H1 (cell line): ENCODE data around the gene MOB2. TPM values are rescaled to one million over a fixed set of nuclear protein-coding genes. Genes with fewer than 3 reads are reported as not detected.

Experiments used
- CTCF ChIA-PET: fragments of 300-600 bp; sonication (Branson Sonifier 250); formaldehyde crosslinking; loops from one replicate; lab custom pipeline; 2021; ENCODE audit not compliant: partially characterized antibody; lab: Charles Lee
- POLR2A ChIA-PET: fragments of 300-600 bp; sonication (Branson Sonifier 250); formaldehyde crosslinking; loops from one replicate; lab custom pipeline; 2021; ENCODE audit warnings: inconsistent platforms; ENCODE audit not compliant: partially characterized antibody; lab: Charles Lee
- DNase-seq, 2 experiments: peaks; one replicate each; pipeline versions ENCODE4 v3.0.0 to v3.0.0-alpha.2; 2010 to 2022; ENCODE audit warnings: low spot score in 2 of 2, low read depth in 1 of 2, mixed read lengths in 1 of 2
- FAIRE-seq: peaks from 2 replicates; lab custom pipeline; 2011; peaks lifted over from hg19 to GRCh38; lab: Jason Lieb, UNC
- H2AFZ ChIP-seq: 2 replicates; pipeline ENCODE4 v1.8.1; 2012; ENCODE audit warnings: low read length, inconsistent platforms
- H2AK5ac ChIP-seq: 2 replicates; pipeline ENCODE4 v1.6.1; 2013; ENCODE audit warnings: low read depth, low read length
- H2BK120ac ChIP-seq: replicated peaks from 2 replicates; pipeline ENCODE3; 2013; ENCODE audit warnings: low read depth, low read length, inconsistent platforms
- H2BK12ac ChIP-seq: 2 replicates; pipeline ENCODE4 v1.6.1; 2013; ENCODE audit warnings: low read depth, low read length
- H2BK15ac ChIP-seq: 2 replicates; pipeline ENCODE4 v1.6.1; 2013; ENCODE audit warnings: low read length
- H2BK20ac ChIP-seq: 2 replicates; pipeline ENCODE4 v1.6.1; 2013; ENCODE audit warnings: low read length
- H2BK5ac ChIP-seq: 2 replicates; pipeline ENCODE4 v1.6.1; 2013; ENCODE audit warnings: low read depth, low read length
- H3K14ac ChIP-seq: 2 replicates; pipeline ENCODE4 v1.6.1; 2013; ENCODE audit warnings: inconsistent platforms; ENCODE audit not compliant: insufficient read length
- H3K18ac ChIP-seq: 2 replicates; pipeline ENCODE4 v1.6.1; 2013; ENCODE audit warnings: low read length; ENCODE audit errors: extremely low read depth
- H3K23ac ChIP-seq: 2 replicates; pipeline ENCODE4 v1.6.1; 2013; ENCODE audit warnings: inconsistent platforms; ENCODE audit not compliant: insufficient read length
- H3K23me2 ChIP-seq: 2 replicates; pipeline ENCODE4 v1.6.1; 2013; ENCODE audit warnings: low read depth, low read length
- H3K27ac ChIP-seq: 2 replicates; pipeline ENCODE4 v1.6.1; 2011; ENCODE audit warnings: low read depth, low read length, inconsistent platforms
- H3K27me3 ChIP-seq, 4 experiments: replicated peaks in 1 of 4; 1 replicate in 1 of 4; 2 replicates in 3 of 4; pipeline versions ENCODE4 v1.6.1 to v1.8.1; 2011 to 2013; ENCODE audit warnings: low read length in 3 of 4, mild to moderate bottlenecking in 3 of 4, inconsistent platforms in 2 of 4, mixed read lengths in 2 of 4, moderate library complexity in 1 of 4; ENCODE audit not compliant: control insufficient read depth in 3 of 4, insufficient read depth in 3 of 4; ENCODE audit errors: extremely low read depth in 1 of 4
- H3K36me3 ChIP-seq, 4 experiments: 2 replicates each; pipeline versions ENCODE4 v1.6.1 to v1.8.1; 2011 to 2013; ENCODE audit warnings: mild to moderate bottlenecking in 4 of 4, low read length in 3 of 4, moderate library complexity in 2 of 4, control low read depth in 1 of 4, inconsistent platforms in 1 of 4; ENCODE audit not compliant: insufficient read depth in 4 of 4, control insufficient read depth in 2 of 4
- H3K4ac ChIP-seq: replicated peaks from 2 replicates; pipeline ENCODE3; 2013; ENCODE audit warnings: low read length, low read depth, mixed read lengths, inconsistent platforms; ENCODE audit not compliant: insufficient read length
- H3K4me1 ChIP-seq, 4 experiments: replicated peaks in 1 of 4; 1 replicate in 1 of 4; 2 replicates in 3 of 4; pipeline versions ENCODE4 v1.6.1 to v1.8.1; 2011 to 2013; ENCODE audit warnings: low read length in 3 of 4, inconsistent platforms in 2 of 4, mixed read lengths in 1 of 4; ENCODE audit not compliant: insufficient read depth in 4 of 4, control insufficient read depth in 3 of 4
- H3K4me2 ChIP-seq, 2 experiments: 2 replicates each; pipeline versions ENCODE4 v1.6.1 to v1.8.1; 2011 to 2013; ENCODE audit warnings: low read depth in 2 of 2, low read length in 2 of 2, control low read depth in 1 of 2, inconsistent platforms in 1 of 2, mild to moderate bottlenecking in 1 of 2; ENCODE audit not compliant: insufficient read depth in 1 of 2
- H3K4me3 ChIP-seq, 4 experiments: fragments of 200-600, 300-600 bp in 1 of 4; sonication (generic), shearing (Covaris generic), sonication (Bioruptor Twin) in 1 of 4; 2 replicates each; pipeline versions ENCODE4 v1.5.1 to v1.8.1; 2011 to 2016; ENCODE audit warnings: low read length in 4 of 4, low read depth in 3 of 4, control low read depth in 2 of 4, inconsistent platforms in 2 of 4, mild to moderate bottlenecking in 2 of 4, mixed read lengths in 1 of 4, moderate library complexity in 1 of 4; ENCODE audit not compliant: insufficient read depth in 2 of 4; ENCODE audit errors: extremely low read depth in 1 of 4
- H3K56ac ChIP-seq: replicated peaks from 2 replicates; pipeline ENCODE3; 2013; ENCODE audit warnings: low read depth, mild to moderate bottlenecking, mixed read lengths, low read length, inconsistent platforms; ENCODE audit not compliant: insufficient read length
- H3K79me1 ChIP-seq: 2 replicates; pipeline ENCODE4 v1.6.1; 2013; ENCODE audit warnings: low read depth, low read length, control low read depth
- H3K79me2 ChIP-seq, 2 experiments: 2 replicates each; pipeline versions ENCODE4 v1.6.1 to v1.8.1; 2012 to 2013; ENCODE audit warnings: low read length in 2 of 2, mild to moderate bottlenecking in 2 of 2, inconsistent platforms in 1 of 2; ENCODE audit not compliant: insufficient read depth in 2 of 2, control insufficient read depth in 1 of 2
- H3K9ac ChIP-seq, 4 experiments: replicated peaks in 1 of 4; 1 replicate in 1 of 4; 2 replicates in 3 of 4; pipeline versions ENCODE4 v1.6.1 to v1.8.1; 2011 to 2013; ENCODE audit warnings: low read depth in 3 of 4, low read length in 3 of 4, control low read depth in 2 of 4, mild to moderate bottlenecking in 2 of 4, moderate library complexity in 2 of 4, inconsistent platforms in 1 of 4; ENCODE audit errors: extremely low read depth in 1 of 4
- H3K9me3 ChIP-seq, 2 experiments: 2 replicates each; pipeline versions ENCODE4 v1.6.1 to v1.8.1; 2012 to 2013; ENCODE audit warnings: mild to moderate bottlenecking in 2 of 2, moderate library complexity in 2 of 2, control low read depth in 1 of 2, inconsistent platforms in 1 of 2, low read depth in 1 of 2, low read length in 1 of 2, mixed read lengths in 1 of 2; ENCODE audit not compliant: insufficient read depth in 2 of 2
- H4K20me1 ChIP-seq, 2 experiments: replicated peaks in 1 of 2; 2 replicates each; pipeline versions ENCODE3 to v1.8.1; 2011 to 2013; ENCODE audit warnings: inconsistent platforms in 2 of 2, low read length in 2 of 2, mild to moderate bottlenecking in 1 of 2; ENCODE audit not compliant: insufficient read depth in 2 of 2, control insufficient read depth in 1 of 2
- H4K5ac ChIP-seq: 2 replicates; pipeline ENCODE4 v1.6.1; 2013; ENCODE audit warnings: low read length, low read depth, mixed read lengths, inconsistent platforms; ENCODE audit not compliant: insufficient read length
- H4K8ac ChIP-seq: 2 replicates; pipeline ENCODE4 v1.8.0; 2013; ENCODE audit warnings: mild to moderate bottlenecking, moderate library complexity, low read length, inconsistent platforms; ENCODE audit not compliant: insufficient read depth; ENCODE audit errors: extremely low read depth
- H4K91ac ChIP-seq: replicated peaks from 2 replicates; pipeline ENCODE3; 2013; ENCODE audit warnings: low read length, mixed read lengths, inconsistent platforms; ENCODE audit not compliant: insufficient read length
- CEBPB ChIP-seq: IDR thresholded peaks from 2 replicates; pipeline ENCODE4 v1.6.1; 2012; ENCODE audit warnings: low read depth, low read length
- CTBP2 ChIP-seq: IDR thresholded peaks from 2 replicates; pipeline ENCODE4 v1.7.0; 2011; ENCODE audit warnings: borderline replicate concordance, mild to moderate bottlenecking, moderate library complexity, mixed read lengths, low read length; ENCODE audit not compliant: insufficient read depth, insufficient read length
- CTCF ChIP-seq, 3 experiments: IDR thresholded peaks; 1 replicate in 2 of 3; 2 replicates in 1 of 3; pipeline versions ENCODE4 v1.5.1 to v1.6.1; 2011; ENCODE audit warnings: low read length in 3 of 3, mild to moderate bottlenecking in 3 of 3, inconsistent platforms in 2 of 3, low read depth in 1 of 3, moderate library complexity in 1 of 3; ENCODE audit not compliant: insufficient read depth in 1 of 3; ENCODE audit errors: control extremely low read depth in 1 of 3
- GTF2F1 ChIP-seq: IDR thresholded peaks from 2 replicates; pipeline ENCODE4 v1.6.1; 2012; ENCODE audit warnings: low read depth, low read length, improper control_type of control experiment, borderline replicate concordance
- JUN ChIP-seq: IDR thresholded peaks from 2 replicates; pipeline ENCODE4 v1.6.1; 2011; ENCODE audit warnings: low read depth, mild to moderate bottlenecking, improper control_type of control experiment, low read length
- MAFK ChIP-seq: IDR thresholded peaks from 2 replicates; pipeline ENCODE4 v1.6.1; 2012; ENCODE audit warnings: low read depth, mild to moderate bottlenecking, improper control_type of control experiment, low read length
- RBBP5 ChIP-seq: IDR thresholded peaks from 2 replicates; pipeline ENCODE4 v1.7.1; 2012; ENCODE audit warnings: low read depth, mild to moderate bottlenecking, inconsistent platforms, low read length, moderate library complexity, borderline replicate concordance
- SIRT6 ChIP-seq: IDR thresholded peaks from one replicate; pipeline ENCODE4 v1.7.1; 2012; ENCODE audit warnings: low read length, inconsistent platforms
- WGBS, 2 experiments: shearing (Covaris generic) in 1 of 2; methylation state at CpG; one replicate each; pipeline versions ENCODE4 v1.1.6 to v1.1.7; 2013 to 2015; ENCODE audit warnings: low lambda C conversion rate in 2 of 2, mixed read lengths in 2 of 2, inconsistent platforms in 1 of 2, low coverage in 1 of 2, missing lambda C conversion rate in 1 of 2; ENCODE audit not compliant: insufficient replicate concordance in 2 of 2, insufficient coverage in 1 of 2, insufficient read length in 1 of 2; ENCODE audit errors: extremely low coverage in 1 of 2, missing lambda C conversion rate in 1 of 2; 5-methylcytosine and 5-hydroxymethylcytosine counted together
- polyA plus RNA-seq, 7 experiments: library from polyadenylated mRNA; depleted of rRNA in 3 of 7; stranded (reverse) in 5 of 7; unstranded in 2 of 7; fragments of >200 nt in 5 of 7; fragments of 200-250 nt in 2 of 7; gene quantifications; 1 replicate in 5 of 7; 2 replicates in 1 of 7; 4 replicates in 1 of 7; pipeline versions ENCODE4 v1.2.1 to v1.2.3, GENCODE V29; 2011 to 2013; ENCODE audit warnings: missing spikeins in 2 of 7, mixed read lengths in 2 of 7
- total RNA-seq: library from RNA; stranded (reverse); fragmentation: NEBNext Ultra II Directional; extraction: Animal tissue kit (Norgen Biotek cat#: 25700); gene quantifications from 2 replicates; pipeline ENCODE4 v1.2.1, GENCODE V29; 2021

The MOB2 gene
- total and polyA plus RNA-seq, 2 of the 8 experiments (the other 6 are each of a cell fraction or from before 2014, with no cell fraction given) = 18.6 to 28.2 TPM

- H2BK15ac ChIP-seq = no peak overlapping the region
- H4K20me1 ChIP-seq = peaks cover 2 to 5% of the 10 kb centered on the region in 2 experiments
- H4K5ac ChIP-seq = no peak overlapping the region
- TF ChIP-seq GTF2F1 (no peak), CEBPB (no peak), RBBP5 (no peak), CTBP2 (no peak), SIRT6 (no peak), MAFK (no peak), JUN (no peak), CTCF (IDR thresholded peaks at IDR 0.05; ENCODE audit: control extremely low read depth in 1 of 3, insufficient read depth in 1 of 3, low read depth in 1 of 3, low read length in 3 of 3) (no peak)
- no peak overlapping the region for H2BK5ac ChIP-seq
- H3K4me1 ChIP-seq = peaks cover 1 to 3% (median 3%) of the 10 kb centered on the region in 4 experiments; a peak in 5 of 7 replicates
- peaks cover 17% of the 10 kb centered on the region for H3K79me1 ChIP-seq
- H3K9ac ChIP-seq = no peak overlapping the region
- FAIRE-seq = no peak
- no peak overlapping the region for H4K91ac ChIP-seq
- ChIA-PET CTCF (interaction anchor here (2.3 kb wide), 1 partner anchor 9 kb away, joined by 8 read pairs; no protein-coding TSS in a partner anchor), POLR2A (no interaction called here)
- H3K79me2 ChIP-seq = peaks cover 0 to 35% of the 10 kb centered on the region in 2 experiments; a peak in 2 of 4 replicates
- H2BK120ac ChIP-seq = no peak overlapping the region
- no peak overlapping the region for H2BK12ac ChIP-seq
- DNase-seq = no peak
- no peak overlapping the region for H3K4me3 ChIP-seq
- H3K14ac ChIP-seq = no peak overlapping the region
- H4K8ac ChIP-seq = no peak overlapping the region
- no peaks in the 10 kb centered on the region for H3K36me3 ChIP-seq
- no peak overlapping the region for H3K23ac ChIP-seq
- no peak overlapping the region for H2AK5ac ChIP-seq
- H2AFZ ChIP-seq = no peak overlapping the region
- H3K9me3 ChIP-seq = peaks cover 2 to 8% of the 10 kb centered on the region in 2 experiments; a peak in 2 of 4 replicates
- H3K27ac ChIP-seq = no peak overlapping the region
- H3K4ac ChIP-seq = no peak overlapping the region
- H3K56ac ChIP-seq = no peak overlapping the region
- H2BK20ac ChIP-seq = no peak overlapping the region
- no peak overlapping the region for H3K18ac ChIP-seq
- H3K4me2 ChIP-seq = no peak overlapping the region
- WGBS, 2 experiments = 89% methylated on average over 5 of the region's 5 CpGs; no CpG with 5 or more reads in 1 of the 2 experiments
- no peaks in the 10 kb centered on the region for H3K23me2 ChIP-seq
- H3K27me3 ChIP-seq = no peaks in the 10 kb centered on the region
These were observed 11.0 kb upstream of the MOB2 start for GRCh38 chr11:1497600-1497999.
